ENCODE results near the gene RPRML. TPM values are rescaled to one million over a fixed set of nuclear protein-coding genes. Genes with fewer than 3 reads are reported as not detected.
"Not testable (repeated sequence)": the region's sequence is repeated elsewhere in the genome, so short reads cannot be mapped to it uniquely, and the experiment has no call there.

The RPRML gene
- total RNA-seq (ENCODE audit: low replicate concordance): 0.65 TPM in 1 of 2 replicates, not detected in the other

GRCh38 chr17:46979147-46979863 is at the start of gene RPRML:
Gene RPRML, minus strand, starts transcription at chr17:46979253. Its CDS starts 246 bp downstream, at chr17:46979007.
- peak; percentile 73 for TF ChIP-seq EZH2 (IDR thresholded peaks at IDR 0.05)
- no peak for TF ChIP-seq CTCF (IDR thresholded peaks at IDR 0.05)
- TF ChIP-seq EZH2phosphoT487 (IDR thresholded peaks at IDR 0.05): no peak
- Histone ChIP-seq H4K20me1 (ENCODE audit: low read depth) (no peaks in the 10 kb centered on the region), H3K4me3 (peak within 1 kb of the TSS; percentile 61), H3K9ac (no peak within 1 kb of the TSS), H2AFZ (replicated peaks) (peak within 1 kb of the TSS; percentile 81), H3K36me3 (no peaks in the 10 kb centered on the region), H3K27ac (no peak within 1 kb of the TSS), H3F3A (ENCODE audit: low read depth) (peaks cover 34% of the 10 kb centered on the region), H3K27me3 (peaks cover 51% of the 10 kb centered on the region), H3K79me2 (ENCODE audit: low read depth) (no peaks in the 10 kb centered on the region), H3K9me3 (ENCODE audit: low read depth) (no peaks in the 10 kb centered on the region), H3K4me2 (peak within 1 kb of the TSS; percentile 96), H3K4me1 (peaks cover 16% of the 10 kb centered on the region)
- peaks cover 35% of the 10 kb centered on the region for H3K4me1 Mint-ChIP-seq
- DNase-seq (ENCODE audit: low spot score): peak; percentile 77
- H3K4me3 Mint-ChIP-seq: peak within 1 kb of the TSS; percentile 96
- H3K36me3 Mint-ChIP-seq: no peaks in the 10 kb centered on the region
- no peaks in the 10 kb centered on the region for H3K9me3 Mint-ChIP-seq
- peak within 1 kb of the TSS; percentile 76 for H3K27ac Mint-ChIP-seq
- H3K27me3 Mint-ChIP-seq (ENCODE audit: insufficient read depth, low read depth): peaks cover 28% of the 10 kb centered on the region

- not testable (repeated sequence) for H3K4me3 Mint-ChIP-seq; H2AFZ ChIP-seq (replicated peaks); H3K9me3 ChIP-seq (ENCODE audit: low read depth); H3F3A ChIP-seq (ENCODE audit: low read depth); H3K4me3 ChIP-seq; H3K27me3 Mint-ChIP-seq (ENCODE audit: insufficient read depth, low read depth); H3K9ac ChIP-seq; H3K4me2 ChIP-seq; H3K27ac Mint-ChIP-seq; H4K20me1 ChIP-seq (ENCODE audit: low read depth); H3K27ac ChIP-seq; H3K36me3 ChIP-seq; H3K4me1 Mint-ChIP-seq; H3K79me2 ChIP-seq (ENCODE audit: low read depth); DNase-seq (ENCODE audit: low spot score); H3K9me3 Mint-ChIP-seq; H3K4me1 ChIP-seq; H3K27me3 ChIP-seq
- peaks cover 10% of the 10 kb centered on the region for H3K36me3 Mint-ChIP-seq
Observed at GRCh38 chr17:47016966-47017365, 37.9 kb upstream of the RPRML start.

- Mint-ChIP-seq H3K27me3 (ENCODE audit: insufficient read depth, low read depth) (no peaks in the 10 kb centered on the region), H3K9me3 (no peaks in the 10 kb centered on the region), H3K36me3 (peaks cover 5% of the 10 kb centered on the region), H3K4me1 (no peaks in the 10 kb centered on the region), H3K27ac (no peak overlapping the region), H3K4me3 (no peak overlapping the region)
- Histone ChIP-seq H3K79me2 (ENCODE audit: low read depth) (no peaks in the 10 kb centered on the region), H3K36me3 (no peaks in the 10 kb centered on the region), H3K27me3 (no peaks in the 10 kb centered on the region), H3K9ac (no peak overlapping the region), H3F3A (ENCODE audit: low read depth) (no peaks in the 10 kb centered on the region), H3K4me1 (no peaks in the 10 kb centered on the region), H3K9me3 (ENCODE audit: low read depth) (no peaks in the 10 kb centered on the region), H4K20me1 (ENCODE audit: low read depth) (no peaks in the 10 kb centered on the region), H3K4me3 (no peak overlapping the region), H2AFZ (replicated peaks) (no peak overlapping the region), H3K4me2 (no peak overlapping the region), H3K27ac (no peak overlapping the region)
- no peak for TF ChIP-seq EZH2 (IDR thresholded peaks at IDR 0.05)
- TF ChIP-seq CTCF (IDR thresholded peaks at IDR 0.05): no peak
- no peak for TF ChIP-seq EZH2phosphoT487 (IDR thresholded peaks at IDR 0.05)
- no peak for DNase-seq (ENCODE audit: low spot score)
Observed at GRCh38 chr17:47013341-47013740, 34.3 kb upstream of the RPRML start.

- no peak overlapping the region for H3K4me3 Mint-ChIP-seq
- Histone ChIP-seq H2AFZ (replicated peaks) (no peak overlapping the region), H3K4me1 (no peaks in the 10 kb centered on the region), H3K9ac (no peak overlapping the region), H3K27ac (no peak overlapping the region), H3K4me2 (no peak overlapping the region), H3K79me2 (ENCODE audit: low read depth) (no peaks in the 10 kb centered on the region), H4K20me1 (ENCODE audit: low read depth) (no peaks in the 10 kb centered on the region), H3K9me3 (ENCODE audit: low read depth) (no peaks in the 10 kb centered on the region), H3K4me3 (no peak overlapping the region), H3K27me3 (no peaks in the 10 kb centered on the region), H3K36me3 (no peaks in the 10 kb centered on the region), H3F3A (ENCODE audit: low read depth) (no peaks in the 10 kb centered on the region)
- H3K27ac Mint-ChIP-seq: no peak overlapping the region
- H3K36me3 Mint-ChIP-seq: peaks cover 5% of the 10 kb centered on the region
- no peaks in the 10 kb centered on the region for H3K4me1 Mint-ChIP-seq
- no peaks in the 10 kb centered on the region for H3K27me3 Mint-ChIP-seq (ENCODE audit: insufficient read depth, low read depth)
- no peaks in the 10 kb centered on the region for H3K9me3 Mint-ChIP-seq
- no peak for DNase-seq (ENCODE audit: low spot score)
- TF ChIP-seq EZH2 (IDR thresholded peaks at IDR 0.05): no peak
- TF ChIP-seq CTCF (IDR thresholded peaks at IDR 0.05): no peak
- TF ChIP-seq EZH2phosphoT487 (IDR thresholded peaks at IDR 0.05): no peak
Observed at GRCh38 chr17:47012457-47012856, 33.4 kb upstream of the RPRML start.

Measured in neural progenitor cell (in vitro differentiated cells).